Measurements from ENCODE around the gene ASB12. TPM values are rescaled to one million over a fixed set of nuclear protein-coding genes. Genes with fewer than 3 reads are reported as not detected.

The ASB12 gene
- total RNA-seq, 1 donor from 2014 or later: not detected

DNA sequence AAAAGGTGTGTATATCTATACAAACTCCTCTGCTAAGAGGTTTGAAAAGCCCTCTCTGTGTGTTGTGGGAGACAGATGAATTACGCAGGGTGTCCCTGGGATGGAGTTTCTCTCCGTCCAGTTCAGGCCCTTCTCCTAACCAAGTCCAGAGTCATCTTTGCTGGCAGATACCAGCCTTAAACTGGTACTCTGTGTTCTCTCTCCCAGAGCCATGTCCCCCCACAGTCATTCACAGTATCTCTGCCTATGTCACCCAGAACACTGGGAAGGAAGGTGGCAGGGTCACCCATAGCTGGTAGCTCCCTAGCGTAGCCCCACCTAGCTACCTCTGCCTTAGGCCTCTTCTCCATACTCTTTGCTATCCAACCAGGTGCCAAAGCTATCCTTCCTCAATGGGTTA is 33.8 kb downstream of the ASB12 start:
- H3K27me3 Mint-ChIP-seq (ENCODE audit: insufficient read depth): no peaks in the 10 kb centered on the region
- DNase-seq (ENCODE audit: low spot score): no peak
- H3K4me1 Mint-ChIP-seq (ENCODE audit: low read depth): no peaks in the 10 kb centered on the region
- no peaks in the 10 kb centered on the region for H3K9me3 Mint-ChIP-seq
- peaks cover 5% of the 10 kb centered on the region for H3K36me3 Mint-ChIP-seq (ENCODE audit: low read depth)
- intact Hi-C loops (cut with micrococcal nuclease): no loop called here
- no peak overlapping the region for H3K4me3 Mint-ChIP-seq
- no peak overlapping the region for H3K27ac Mint-ChIP-seq

DNA sequence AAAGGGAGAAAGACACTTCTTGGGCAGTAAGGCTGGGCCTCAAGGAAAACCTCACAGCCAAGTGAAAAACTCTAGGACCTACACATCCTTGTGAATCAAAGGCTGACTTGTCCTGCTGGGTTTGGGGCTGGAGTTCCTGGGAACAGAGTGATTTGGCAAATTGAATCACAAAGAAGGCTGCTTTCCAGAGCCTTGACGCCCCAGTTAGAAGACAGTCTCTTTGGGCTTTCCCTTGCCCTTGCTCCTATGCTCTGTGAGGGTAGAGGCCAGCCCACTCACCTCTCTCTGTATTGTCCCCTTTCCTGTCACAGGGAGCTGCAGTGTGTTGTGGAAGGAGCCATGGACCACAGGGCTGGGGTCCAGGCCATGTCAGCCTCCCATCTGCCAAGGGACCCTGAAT is 34.5 kb downstream of the ASB12 start:
- H3K4me1 Mint-ChIP-seq (ENCODE audit: low read depth): no peaks in the 10 kb centered on the region
- no peak for DNase-seq (ENCODE audit: low spot score)
- H3K9me3 Mint-ChIP-seq: no peaks in the 10 kb centered on the region
- intact Hi-C loops (cut with micrococcal nuclease): no loop called here
- no peaks in the 10 kb centered on the region for H3K27me3 Mint-ChIP-seq (ENCODE audit: insufficient read depth)
- H3K27ac Mint-ChIP-seq: no peak overlapping the region
- H3K4me3 Mint-ChIP-seq: no peak overlapping the region
- H3K36me3 Mint-ChIP-seq (ENCODE audit: low read depth): peaks cover 7% of the 10 kb centered on the region

GRCh38 chrX:64192673-64193072 is 37.7 kb downstream of the ASB12 start:
- H3K4me1 Mint-ChIP-seq (ENCODE audit: low read depth): no peaks in the 10 kb centered on the region

DNA sequence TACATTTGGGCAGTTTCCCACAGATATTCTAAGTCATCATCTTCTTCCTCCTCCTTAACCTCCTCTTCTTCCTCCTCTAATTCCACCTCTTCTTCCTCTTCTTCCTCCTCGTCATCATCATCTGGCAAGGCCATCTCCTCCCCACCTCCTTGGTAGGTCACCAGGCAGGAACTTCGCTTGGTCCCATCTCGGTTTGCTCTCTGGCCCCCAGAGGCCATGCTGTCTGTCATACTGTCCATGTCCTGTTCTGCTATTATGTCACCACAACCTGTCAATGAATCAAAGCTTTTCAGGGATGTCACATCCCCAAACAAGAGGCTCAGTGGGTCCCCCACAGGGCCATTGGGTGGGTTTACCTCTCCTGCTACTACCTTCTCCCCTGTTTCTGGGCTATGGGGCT is 38.4 kb downstream of the ASB12 start:
- Mint-ChIP-seq H3K36me3 (ENCODE audit: low read depth) (peaks cover 10% of the 10 kb centered on the region), H3K4me1 (ENCODE audit: low read depth) (no peaks in the 10 kb centered on the region), H3K27me3 (ENCODE audit: insufficient read depth) (no peaks in the 10 kb centered on the region), H3K4me3 (no peak overlapping the region), H3K9me3 (no peaks in the 10 kb centered on the region), H3K27ac (peak overlapping the region; percentile 63)
- no peak for DNase-seq (ENCODE audit: low spot score)
- intact Hi-C loops (cut with micrococcal nuclease): no loop called here

More at GRCh38 chrX:64192673-64193072, 37.7 kb downstream of the ASB12 start:
- intact Hi-C loops (cut with micrococcal nuclease): no loop called here
- Mint-ChIP-seq H3K9me3 (no peaks in the 10 kb centered on the region), H3K36me3 (ENCODE audit: low read depth) (peaks cover 10% of the 10 kb centered on the region), H3K27ac (no peak overlapping the region), H3K27me3 (ENCODE audit: insufficient read depth) (no peaks in the 10 kb centered on the region), H3K4me3 (no peak overlapping the region)
- DNase-seq (ENCODE audit: low spot score): no peak

DNA sequence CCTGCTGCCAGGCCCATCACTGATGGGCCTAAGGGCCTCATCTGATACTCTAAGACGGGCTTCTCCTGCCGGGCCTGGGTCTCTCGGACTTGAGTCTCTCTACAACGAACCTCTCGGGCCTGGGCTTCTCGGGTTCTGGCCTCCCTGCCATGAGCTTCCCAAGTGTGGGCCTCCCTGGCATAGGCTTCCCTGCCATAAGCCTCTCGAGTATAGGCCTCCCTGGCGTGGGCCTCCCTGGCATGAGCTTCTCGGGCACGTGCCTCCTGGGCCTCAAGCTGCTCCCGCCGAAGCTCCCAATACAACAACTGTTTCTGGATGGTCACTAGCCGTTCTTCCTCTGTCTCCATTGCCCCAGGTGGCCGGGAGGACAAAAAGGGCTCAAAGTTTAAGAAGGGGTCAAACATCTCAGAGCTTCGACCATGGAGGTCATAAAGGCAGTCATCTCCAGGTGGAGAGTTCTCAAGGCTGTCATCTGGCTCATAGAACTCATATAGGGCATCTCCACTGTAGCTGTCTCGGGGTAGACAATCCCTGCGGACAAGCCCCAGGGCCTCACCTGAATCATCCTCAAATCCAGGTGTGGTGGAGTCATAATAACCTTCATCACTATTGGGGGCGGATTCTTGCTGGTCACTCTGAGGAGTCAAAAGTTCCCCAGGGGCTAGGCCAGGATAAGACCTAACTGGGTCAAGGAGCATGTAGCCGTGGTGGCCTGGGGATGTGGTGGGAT is 39.0 kb downstream of the ASB12 start:
- H3K9me3 Mint-ChIP-seq: no peaks in the 10 kb centered on the region
- no peaks in the 10 kb centered on the region for H3K4me1 Mint-ChIP-seq (ENCODE audit: low read depth)
- intact Hi-C loops (cut with micrococcal nuclease): no loop called here
- DNase-seq (ENCODE audit: low spot score): no peak
- H3K27ac Mint-ChIP-seq: no peak overlapping the region
- no peaks in the 10 kb centered on the region for H3K27me3 Mint-ChIP-seq (ENCODE audit: insufficient read depth)
- peaks cover 10% of the 10 kb centered on the region for H3K36me3 Mint-ChIP-seq (ENCODE audit: low read depth)
- no peak overlapping the region for H3K4me3 Mint-ChIP-seq

DNA sequence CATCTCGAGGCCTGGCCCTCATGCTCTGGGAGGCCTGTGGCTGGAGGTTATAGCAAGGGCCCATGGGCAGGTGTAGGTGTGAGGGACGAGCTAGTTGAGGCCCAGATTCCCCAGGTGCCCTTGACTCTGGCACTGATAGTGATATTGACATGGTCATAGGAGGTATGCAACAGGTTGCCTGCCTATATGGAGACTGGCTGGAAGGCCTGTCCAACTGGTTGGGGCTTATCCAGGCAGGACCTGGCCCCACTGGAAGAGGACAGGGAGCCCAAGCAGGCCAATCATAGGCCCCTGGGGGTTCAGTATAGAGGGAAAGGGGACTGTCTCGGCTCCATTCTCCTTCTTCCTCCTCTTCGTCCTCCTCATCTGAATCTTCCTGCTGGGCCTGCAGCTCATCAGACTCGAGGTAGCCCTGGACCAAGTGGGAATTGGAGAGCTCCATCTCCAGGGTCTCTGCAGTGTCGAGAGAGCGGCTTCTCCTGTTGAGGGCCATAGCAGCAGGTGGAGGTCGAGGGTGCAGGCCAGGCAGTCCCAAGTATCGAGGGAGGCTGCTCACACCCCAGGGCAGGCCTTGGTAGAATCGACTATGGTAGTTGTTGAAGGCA is 40.2 kb downstream of the ASB12 start:
- Mint-ChIP-seq H3K27me3 (ENCODE audit: insufficient read depth) (no peaks in the 10 kb centered on the region), H3K27ac (no peak overlapping the region), H3K36me3 (ENCODE audit: low read depth) (peaks cover 10% of the 10 kb centered on the region), H3K4me3 (no peak overlapping the region), H3K9me3 (no peaks in the 10 kb centered on the region), H3K4me1 (ENCODE audit: low read depth) (no peaks in the 10 kb centered on the region)
- DNase-seq (ENCODE audit: low spot score): no peak
- intact Hi-C loops (cut with micrococcal nuclease): no loop called here

DNA sequence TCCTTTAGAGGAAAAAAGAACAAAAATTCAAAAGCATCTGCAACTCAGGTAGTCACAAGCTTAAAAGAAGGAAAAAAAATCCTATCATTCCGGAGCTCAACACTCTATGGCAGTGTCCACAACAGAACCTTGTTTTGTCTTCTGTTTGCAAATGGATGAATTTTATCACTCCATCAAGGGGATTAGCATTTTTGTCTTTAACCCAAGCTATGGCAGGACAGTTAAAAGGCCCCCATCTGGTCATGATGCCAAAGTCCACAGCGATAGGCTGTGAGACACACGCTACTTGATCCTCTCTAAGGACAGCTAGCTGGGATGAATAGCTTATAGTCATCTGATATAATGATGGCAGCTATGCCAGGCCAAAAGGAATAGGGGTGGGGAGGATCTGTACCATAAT is 41.5 kb downstream of the ASB12 start:
- H3K36me3 Mint-ChIP-seq (ENCODE audit: low read depth): peaks cover 10% of the 10 kb centered on the region
- no peak overlapping the region for H3K27ac Mint-ChIP-seq
- intact Hi-C loops (cut with micrococcal nuclease): no loop called here
- no peaks in the 10 kb centered on the region for H3K4me1 Mint-ChIP-seq (ENCODE audit: low read depth)
- DNase-seq (ENCODE audit: low spot score): no peak
- H3K9me3 Mint-ChIP-seq: no peaks in the 10 kb centered on the region
- H3K27me3 Mint-ChIP-seq (ENCODE audit: insufficient read depth): no peaks in the 10 kb centered on the region
- H3K4me3 Mint-ChIP-seq: no peak overlapping the region

DNA sequence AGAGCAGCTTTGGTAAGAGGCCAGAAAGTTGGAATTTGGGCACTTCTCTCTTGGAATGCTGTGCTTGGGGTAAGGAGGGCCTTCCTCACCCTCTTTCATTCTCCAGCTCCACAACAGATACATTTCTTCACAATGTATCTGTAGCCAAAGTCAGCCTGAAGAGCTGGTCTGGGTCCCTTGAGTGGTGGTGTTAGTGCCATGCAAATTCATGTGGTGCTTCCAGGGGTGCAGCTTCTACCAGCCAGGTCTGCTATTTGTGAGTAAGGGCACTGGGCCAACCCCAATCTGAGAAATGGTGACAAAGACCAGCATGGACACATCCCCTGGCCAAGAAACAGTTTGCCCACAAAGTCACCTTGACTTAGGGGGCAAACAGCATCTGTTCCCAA is 42.7 kb downstream of the ASB12 start:
- no peak overlapping the region for H3K27ac Mint-ChIP-seq
- H3K9me3 Mint-ChIP-seq: no peaks in the 10 kb centered on the region
- intact Hi-C loops (cut with micrococcal nuclease): no loop called here
- H3K4me3 Mint-ChIP-seq: no peak overlapping the region
- no peak for DNase-seq (ENCODE audit: low spot score)
- peaks cover 10% of the 10 kb centered on the region for H3K36me3 Mint-ChIP-seq (ENCODE audit: low read depth)
- H3K4me1 Mint-ChIP-seq (ENCODE audit: low read depth): no peaks in the 10 kb centered on the region
- no peaks in the 10 kb centered on the region for H3K27me3 Mint-ChIP-seq (ENCODE audit: insufficient read depth)

GRCh38 chrX:64186974-64187761 is 43.2 kb downstream of the ASB12 start:
- no peaks in the 10 kb centered on the region for H3K4me1 Mint-ChIP-seq (ENCODE audit: low read depth)
- no peaks in the 10 kb centered on the region for H3K9me3 Mint-ChIP-seq
- H3K27me3 Mint-ChIP-seq (ENCODE audit: insufficient read depth): no peaks in the 10 kb centered on the region
- intact Hi-C loops (cut with micrococcal nuclease): no loop called here
- H3K4me3 Mint-ChIP-seq: no peak overlapping the region
- H3K36me3 Mint-ChIP-seq (ENCODE audit: low read depth): peaks cover 10% of the 10 kb centered on the region
- no peak for DNase-seq (ENCODE audit: low spot score)
- H3K27ac Mint-ChIP-seq: no peak overlapping the region

DNA sequence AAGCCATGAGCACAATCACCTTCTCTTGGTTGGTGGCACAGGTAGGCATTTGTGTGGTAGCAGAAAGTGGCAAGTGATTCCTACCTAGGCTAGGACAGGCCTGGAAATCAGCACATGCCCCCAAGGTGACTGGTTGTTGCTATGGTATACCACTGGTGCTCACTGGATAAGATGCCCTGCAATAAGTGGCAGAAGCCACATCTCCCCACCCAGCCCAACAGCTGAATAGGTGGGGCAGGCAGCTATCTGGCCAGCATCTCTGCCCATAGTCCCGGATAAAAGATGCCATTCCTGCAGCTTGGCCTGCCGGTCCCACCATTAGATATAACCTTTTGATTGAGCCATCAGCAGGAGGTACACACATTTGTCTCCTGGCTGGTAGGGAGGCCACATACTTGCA is 46.0 kb downstream of the ASB12 start:
- no peak for DNase-seq (ENCODE audit: low spot score)
- no peaks in the 10 kb centered on the region for H3K27me3 Mint-ChIP-seq (ENCODE audit: insufficient read depth)
- no peaks in the 10 kb centered on the region for H3K4me1 Mint-ChIP-seq (ENCODE audit: low read depth)
- H3K9me3 Mint-ChIP-seq: no peaks in the 10 kb centered on the region
- H3K36me3 Mint-ChIP-seq (ENCODE audit: low read depth): no peaks in the 10 kb centered on the region
- no peak overlapping the region for H3K27ac Mint-ChIP-seq
- H3K4me3 Mint-ChIP-seq: no peak overlapping the region
- intact Hi-C loops (cut with micrococcal nuclease): no loop called here

GRCh38 chrX:64182208-64182607 is 48.2 kb downstream of the ASB12 start:
- no peak overlapping the region for H3K4me3 Mint-ChIP-seq
- intact Hi-C loops (cut with micrococcal nuclease): no loop called here
- H3K36me3 Mint-ChIP-seq (ENCODE audit: low read depth): no peaks in the 10 kb centered on the region
- H3K27me3 Mint-ChIP-seq (ENCODE audit: insufficient read depth): no peaks in the 10 kb centered on the region
- H3K9me3 Mint-ChIP-seq: no peaks in the 10 kb centered on the region
- H3K4me1 Mint-ChIP-seq (ENCODE audit: low read depth): no peaks in the 10 kb centered on the region
- DNase-seq (ENCODE audit: low spot score): no peak
- H3K27ac Mint-ChIP-seq: no peak overlapping the region

DNA sequence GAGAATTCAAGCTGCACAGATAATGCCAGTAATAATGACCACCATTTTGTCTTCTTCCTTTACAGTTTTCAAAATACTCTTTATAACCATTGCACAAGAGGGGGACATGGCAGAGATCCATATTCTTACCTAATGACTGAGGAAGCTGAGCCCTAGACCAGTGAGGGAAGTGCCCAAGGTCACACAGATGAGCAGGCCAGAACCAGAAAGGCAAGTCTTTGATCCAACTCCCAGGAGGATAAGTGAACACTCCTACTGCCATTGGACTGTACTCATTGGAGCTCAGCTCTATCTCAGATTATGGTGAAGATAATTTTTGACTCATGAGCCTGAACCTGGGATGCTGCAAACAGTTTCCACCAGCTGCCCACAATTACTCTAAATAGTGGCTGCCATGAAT is 53.5 kb downstream of the ASB12 start:
- H3K27ac Mint-ChIP-seq: no peak overlapping the region
- intact Hi-C loops (cut with micrococcal nuclease): no loop called here
- no peaks in the 10 kb centered on the region for H3K36me3 Mint-ChIP-seq (ENCODE audit: low read depth)
- no peaks in the 10 kb centered on the region for H3K9me3 Mint-ChIP-seq
- no peaks in the 10 kb centered on the region for H3K27me3 Mint-ChIP-seq (ENCODE audit: insufficient read depth)
- H3K4me1 Mint-ChIP-seq (ENCODE audit: low read depth): no peaks in the 10 kb centered on the region
- DNase-seq (ENCODE audit: low spot score): no peak
- no peak overlapping the region for H3K4me3 Mint-ChIP-seq
